Stimulated activated CD4-positive, alpha-beta T cell treated with anti-CD3 and anti-CD28 coated beads, TNF-alpha, amount 100 ng/mL, for 48 hours (primary cell): ENCODE results near the gene ATG16L2.
"Not testable (repeated sequence)": the region's sequence is repeated elsewhere in the genome, so short reads cannot be mapped to it uniquely, and the experiment has no call there.

ENCODE experiments used
- DNase-seq, 3 donors: peaks; one replicate each; pipeline ENCODE4 v3.0.0-alpha.2; 2020; ENCODE audit warnings: low read depth in 3 of 3

The ATG16L2 gene

GRCh38 chr11:72779495-72780128 lies 34.6 kb upstream of the ATG16L2 start:
- DNase-seq, result no peak

GRCh38 chr11:72780296-72781062 lies 33.7 kb upstream of the ATG16L2 start:
- DNase-seq, result no peak

- no peak for DNase-seq
Measured at GRCh38 chr11:72781063-72781312, 33.2 kb upstream of the ATG16L2 start.

- DNase-seq, result peak in 1 of 3 donors; percentile 19
Measured at GRCh38 chr11:72781313-72782080, 32.7 kb upstream of the ATG16L2 start.

- DNase-seq, result no peak
Measured at GRCh38 chr11:72782081-72782920, 31.9 kb upstream of the ATG16L2 start.

- DNase-seq, result no peak
Measured at GRCh38 chr11:72783144-72783905, 30.9 kb upstream of the ATG16L2 start.

GRCh38 chr11:72784662-72785061 lies 29.5 kb upstream of the ATG16L2 start:
- no peak for DNase-seq

GRCh38 chr11:72786305-72787215 lies 27.7 kb upstream of the ATG16L2 start:
- no peak for DNase-seq

GRCh38 chr11:72787216-72788104 lies 26.8 kb upstream of the ATG16L2 start:
- no peak for DNase-seq

- DNase-seq, result no peak
Measured at GRCh38 chr11:72788241-72788640, 26.0 kb upstream of the ATG16L2 start.

GRCh38 chr11:72789493-72790131 lies 24.6 kb upstream of the ATG16L2 start:
- DNase-seq, result no peak

GRCh38 chr11:72791228-72791627 lies 23.0 kb upstream of the ATG16L2 start:
- DNase-seq, result not testable (repeated sequence)

GRCh38 chr11:72792437-72793021 lies 21.7 kb upstream of the ATG16L2 start:
- no peak for DNase-seq

GRCh38 chr11:72793076-72793424 lies 21.2 kb upstream of the ATG16L2 start:
- no peak for DNase-seq

- DNase-seq, result peak; percentile 85 to 93 (median 89)
Measured at GRCh38 chr11:72793425-72794367, 20.5 kb upstream of the ATG16L2 start, which contains the start of gene STARD10. STARD10 (minus strand) TSS chr11:72794047; CDS start chr11:72781181, 12,866 bp downstream.

GRCh38 chr11:72798361-72798760 lies 15.8 kb upstream of the ATG16L2 start:
- no peak for DNase-seq

GRCh38 chr11:72799441-72799840 lies 14.8 kb upstream of the ATG16L2 start:
- no peak for DNase-seq
